GM18526 (cell line): ENCODE data around the gene CD55.

Experiments
- POLR2A ChIP-seq: IDR thresholded peaks from 3 replicates; pipeline ENCODE4 v1.6.1; 2011; ENCODE audit not compliant: insufficient read length; ENCODE audit errors: extremely low read depth

CD55 gene

DNA sequence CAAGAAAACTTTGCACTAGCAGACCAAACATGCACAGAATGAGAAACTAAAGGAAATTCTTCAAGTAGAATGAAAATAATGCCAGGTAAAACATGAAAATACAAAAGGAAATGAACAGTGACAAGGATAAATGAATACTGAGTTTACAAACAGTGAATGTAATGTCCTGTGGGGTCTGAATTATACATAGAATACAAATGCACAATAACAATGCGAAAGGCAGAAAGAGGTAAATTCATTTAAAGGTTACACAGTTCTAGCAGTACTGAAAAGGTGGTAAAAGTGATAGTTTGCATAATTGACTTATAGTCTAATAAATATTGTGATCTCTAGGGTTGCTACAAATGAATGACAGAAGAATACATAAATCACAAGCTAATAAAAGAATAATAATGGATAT is 12.9 kb downstream of the CD55 start:
- TF ChIP-seq POLR2A = no peak

- TF ChIP-seq POLR2A = no peak
These were observed 13.7 kb downstream of the CD55 start for GRCh38 chr1:207335138-207335537.

GRCh38 chr1:207335695-207336363 is 14.4 kb downstream of the CD55 start:
- TF ChIP-seq POLR2A = no peak

- no peak for TF ChIP-seq POLR2A
These were observed 15.3 kb downstream of the CD55 start for GRCh38 chr1:207336559-207337467.

GRCh38 chr1:207342332-207342731 is 20.9 kb downstream of the CD55 start:
- TF ChIP-seq POLR2A = no peak

- no peak for TF ChIP-seq POLR2A
These were observed 22.2 kb downstream of the CD55 start for GRCh38 chr1:207343675-207344074.

DNA sequence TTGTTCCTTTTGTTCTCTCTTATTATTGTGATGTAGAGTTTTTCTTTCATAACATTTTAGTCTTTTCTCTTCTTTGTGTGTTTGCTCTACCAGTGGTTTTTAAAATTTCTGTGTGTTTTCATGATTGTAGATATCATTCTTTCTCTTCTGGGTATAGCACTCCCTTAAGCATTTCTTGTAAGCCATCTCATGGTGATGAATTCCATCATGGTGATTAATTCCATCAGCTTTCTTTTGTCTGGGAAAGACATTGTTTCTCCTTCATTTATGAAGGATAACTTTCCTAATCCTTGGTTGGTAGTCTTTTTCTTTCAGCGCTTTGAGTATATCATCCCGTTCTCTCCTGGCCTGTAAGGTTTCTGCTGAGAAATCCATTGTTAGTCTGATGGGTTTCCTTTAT is 22.7 kb downstream of the CD55 start:
- TF ChIP-seq POLR2A = no peak

- TF ChIP-seq POLR2A = no peak
These were observed 24.4 kb downstream of the CD55 start for GRCh38 chr1:207345644-207346477.

DNA sequence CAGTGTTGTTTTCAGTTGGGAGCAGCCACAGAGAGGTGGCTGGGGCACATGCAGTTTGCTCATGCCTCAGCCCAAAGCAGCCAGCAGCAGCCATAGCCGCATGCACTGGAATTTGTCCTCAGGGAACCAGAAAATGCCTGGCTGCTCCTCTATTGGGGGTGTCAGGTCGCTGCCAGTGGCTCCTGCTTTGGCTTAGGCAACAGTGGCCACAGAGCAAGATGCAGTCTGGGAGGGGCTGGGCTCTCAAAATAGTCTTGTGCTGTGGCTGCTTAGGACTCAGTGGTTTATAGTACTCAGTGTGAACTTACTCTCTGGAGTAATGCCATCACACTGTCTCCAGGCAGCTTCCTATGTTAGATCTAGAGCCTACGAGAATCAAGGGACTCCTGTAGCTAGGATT is 25.0 kb downstream of the CD55 start:
- TF ChIP-seq POLR2A = no peak

DNA sequence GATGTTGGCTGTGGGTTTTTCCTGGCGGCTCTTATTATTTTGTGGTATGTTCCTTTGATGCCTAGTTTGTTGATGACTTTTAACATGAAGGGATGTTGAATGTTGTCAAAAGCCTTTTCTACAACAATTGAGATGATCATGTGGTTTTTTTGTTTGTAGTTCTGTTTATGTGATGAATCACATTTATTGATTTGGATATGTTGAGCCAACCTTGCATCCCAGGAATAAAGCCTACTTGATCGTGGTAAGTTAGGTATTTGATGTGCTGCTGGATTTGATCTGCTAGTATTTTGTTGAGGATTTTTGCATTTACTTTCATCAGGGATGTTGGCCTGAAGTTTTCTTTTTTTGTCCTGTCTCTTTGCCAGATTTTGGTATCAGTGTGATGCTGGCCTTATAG is 28.5 kb downstream of the CD55 start:
- TF ChIP-seq POLR2A = no peak

DNA sequence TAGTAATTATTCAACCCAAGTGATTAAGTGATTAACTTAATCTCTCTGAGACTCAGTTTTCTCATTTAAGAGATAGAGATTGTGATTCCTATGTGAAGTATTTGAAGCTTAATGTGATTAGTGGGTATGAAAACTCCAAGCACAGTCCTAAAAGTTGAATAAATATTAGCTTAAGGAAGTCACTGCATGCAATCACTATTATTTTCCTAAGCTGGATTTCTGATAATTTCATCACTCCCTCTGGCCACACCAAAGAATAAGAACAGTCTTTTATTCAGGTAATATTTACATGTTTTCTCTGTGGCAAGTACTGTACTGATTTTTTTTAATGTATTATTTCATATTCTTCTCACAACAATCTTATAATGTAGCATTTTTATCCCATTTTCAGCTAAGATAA is 31.1 kb downstream of the CD55 start:
- TF ChIP-seq POLR2A = no peak

DNA sequence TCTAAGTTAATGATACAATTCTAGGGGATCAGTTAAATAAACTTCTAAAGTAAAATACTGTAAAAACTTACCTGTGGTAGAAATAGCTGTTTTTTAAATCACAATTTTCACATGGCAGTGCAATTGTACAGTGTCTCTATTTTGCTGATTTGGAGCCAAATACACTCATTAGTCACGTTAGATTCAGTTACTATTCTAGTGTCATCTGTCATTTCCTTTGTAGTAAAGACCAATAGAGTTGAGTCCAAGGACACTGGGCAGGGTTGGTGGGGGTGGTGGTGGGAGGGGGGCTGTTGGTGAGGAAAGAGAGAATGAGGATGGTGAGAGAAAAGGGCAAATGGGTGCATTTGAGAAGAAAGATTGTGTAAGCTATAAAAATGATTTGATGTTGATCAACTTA is 33.6 kb downstream of the CD55 start:
- TF ChIP-seq POLR2A = no peak

GRCh38 chr1:207355513-207356295 is 34.2 kb downstream of the CD55 start:
- TF ChIP-seq POLR2A = no peak

DNA sequence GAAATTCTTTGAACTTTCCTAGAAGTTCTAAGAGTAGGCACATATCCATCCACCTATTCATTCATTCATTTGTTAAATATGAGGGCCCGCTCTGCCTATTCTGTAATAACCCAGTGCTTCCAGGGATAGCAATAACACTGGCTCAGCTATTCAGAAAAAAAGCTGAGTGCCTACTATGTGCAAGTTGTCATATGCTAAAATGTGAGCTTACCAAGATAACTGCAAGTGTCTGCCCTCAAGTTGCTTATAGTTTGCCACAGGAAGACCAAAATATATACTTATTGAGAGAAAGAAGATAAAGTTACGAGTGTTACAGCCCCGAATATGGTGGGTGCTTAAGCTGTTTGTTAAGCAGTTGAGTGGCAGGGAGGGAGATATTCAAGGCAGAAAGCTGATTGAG is 39.6 kb downstream of the CD55 start:
- no peak for TF ChIP-seq POLR2A

GRCh38 chr1:207361889-207362288 is 40.4 kb downstream of the CD55 start:
- no peak for TF ChIP-seq POLR2A
